ENCODE measurements around the gene DDX3X. TPM values are rescaled to one million over a fixed set of nuclear protein-coding genes. Genes with fewer than 3 reads are reported as not detected.

The DDX3X gene
- total RNA-seq, 1 experiment from 2014 or later, result 228 TPM

GRCh38 chrX:41288641-41289040, 45.3 kb upstream of the DDX3X start (continued):
- TF ChIP-seq, protein P1, sequence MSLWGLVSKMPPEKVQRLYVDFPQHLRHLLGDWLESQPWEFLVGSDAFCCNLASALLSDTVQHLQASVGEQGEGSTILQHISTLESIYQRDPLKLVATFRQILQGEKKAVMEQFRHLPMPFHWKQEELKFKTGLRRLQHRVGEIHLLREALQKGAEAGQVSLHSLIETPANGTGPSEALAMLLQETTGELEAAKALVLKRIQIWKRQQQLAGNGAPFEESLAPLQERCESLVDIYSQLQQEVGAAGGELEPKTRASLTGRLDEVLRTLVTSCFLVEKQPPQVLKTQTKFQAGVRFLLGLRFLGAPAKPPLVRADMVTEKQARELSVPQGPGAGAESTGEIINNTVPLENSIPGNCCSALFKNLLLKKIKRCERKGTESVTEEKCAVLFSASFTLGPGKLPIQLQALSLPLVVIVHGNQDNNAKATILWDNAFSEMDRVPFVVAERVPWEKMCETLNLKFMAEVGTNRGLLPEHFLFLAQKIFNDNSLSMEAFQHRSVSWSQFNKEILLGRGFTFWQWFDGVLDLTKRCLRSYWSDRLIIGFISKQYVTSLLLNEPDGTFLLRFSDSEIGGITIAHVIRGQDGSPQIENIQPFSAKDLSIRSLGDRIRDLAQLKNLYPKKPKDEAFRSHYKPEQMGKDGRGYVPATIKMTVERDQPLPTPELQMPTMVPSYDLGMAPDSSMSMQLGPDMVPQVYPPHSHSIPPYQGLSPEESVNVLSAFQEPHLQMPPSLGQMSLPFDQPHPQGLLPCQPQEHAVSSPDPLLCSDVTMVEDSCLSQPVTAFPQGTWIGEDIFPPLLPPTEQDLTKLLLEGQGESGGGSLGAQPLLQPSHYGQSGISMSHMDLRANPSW (CRISPR knock-in tag; conservative IDR thresholded peaks at IDR 0.05; ENCODE audit: low read depth), result no peak
- no peak for TF ChIP-seq AR (CRISPR knock-in tag; IDR thresholded peaks at IDR 0.05)

DNA sequence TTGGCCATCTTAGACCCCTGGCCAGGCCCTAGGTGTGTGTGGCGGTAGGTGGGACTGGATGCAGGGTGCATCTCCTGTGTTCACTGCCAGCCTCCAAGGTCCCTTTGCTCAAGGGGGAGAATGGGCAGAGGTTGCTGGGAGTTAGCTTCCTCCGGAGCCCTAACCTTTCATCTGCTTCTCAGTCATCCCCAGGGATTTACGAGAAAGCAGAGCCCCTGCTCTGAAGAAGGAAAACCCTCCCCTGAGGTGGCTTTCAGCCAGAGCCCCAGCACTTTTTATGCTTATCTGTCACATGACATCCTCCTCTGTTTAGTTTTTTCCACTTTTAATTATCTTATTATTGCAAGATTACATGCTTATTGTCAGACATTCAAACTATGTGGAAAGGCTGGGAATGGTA, 44.9 kb upstream of the DDX3X start:
- no peak for ATAC-seq
- POLR2A ChIA-PET, result no interaction called here
- Mint-ChIP-seq H3K27me3 (ENCODE audit: low read depth) (no peaks in the 10 kb centered on the region), H3K4me3 (no peak overlapping the region), H3K27ac (no peak overlapping the region), H3K9me3 (0 out of 2 replicates have a peak, but pooled peaks cover 4% of the 10 kb centered on the region), H3K36me3 (no peaks in the 10 kb centered on the region), H3K4me1 (peaks cover 18% of the 10 kb centered on the region)
- DNase-seq (ENCODE audit: low spot score), result no peak
- CTCF ChIA-PET, result no interaction called here
- TF ChIP-seq, protein P2, sequence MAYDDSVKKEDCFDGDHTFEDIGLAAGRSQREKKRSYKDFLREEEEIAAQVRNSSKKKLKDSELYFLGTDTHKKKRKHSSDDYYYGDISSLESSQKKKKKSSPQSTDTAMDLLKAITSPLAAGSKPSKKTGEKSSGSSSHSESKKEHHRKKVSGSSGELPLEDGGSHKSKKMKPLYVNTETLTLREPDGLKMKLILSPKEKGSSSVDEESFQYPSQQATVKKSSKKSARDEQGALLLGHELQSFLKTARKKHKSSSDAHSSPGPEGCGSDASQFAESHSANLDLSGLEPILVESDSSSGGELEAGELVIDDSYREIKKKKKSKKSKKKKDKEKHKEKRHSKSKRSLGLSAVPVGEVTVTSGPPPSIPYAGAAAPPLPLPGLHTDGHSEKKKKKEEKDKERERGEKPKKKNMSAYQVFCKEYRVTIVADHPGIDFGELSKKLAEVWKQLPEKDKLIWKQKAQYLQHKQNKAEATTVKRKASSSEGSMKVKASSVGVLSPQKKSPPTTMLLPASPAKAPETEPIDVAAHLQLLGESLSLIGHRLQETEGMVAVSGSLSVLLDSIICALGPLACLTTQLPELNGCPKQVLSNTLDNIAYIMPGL (CRISPR knock-in tag; IDR thresholded peaks at IDR 0.05), result no peak
- TF ChIP-seq, protein P1 (CRISPR knock-in tag; conservative IDR thresholded peaks at IDR 0.05; ENCODE audit: low read depth), result no peak
- TF ChIP-seq TP53 (CRISPR knock-in tag; IDR thresholded peaks at IDR 0.05), result no peak
- TF ChIP-seq ZNF317 (CRISPR knock-in tag; IDR thresholded peaks at IDR 0.05; ENCODE audit: borderline replicate concordance, low read depth), result no peak
- TF ChIP-seq, protein P3, sequence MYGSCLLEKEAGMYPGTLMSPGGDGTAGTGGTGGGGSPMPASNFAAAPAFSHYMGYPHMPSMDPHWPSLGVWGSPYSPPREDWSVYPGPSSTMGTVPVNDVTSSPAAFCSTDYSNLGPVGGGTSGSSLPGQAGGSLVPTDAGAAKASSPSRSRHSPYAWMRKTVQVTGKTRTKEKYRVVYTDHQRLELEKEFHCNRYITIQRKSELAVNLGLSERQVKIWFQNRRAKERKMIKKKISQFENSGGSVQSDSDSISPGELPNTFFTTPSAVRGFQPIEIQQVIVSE (CRISPR knock-in tag; IDR thresholded peaks at IDR 0.05; ENCODE audit: borderline replicate concordance), result no peak
- no peak for TF ChIP-seq USF1 (CRISPR knock-in tag; IDR thresholded peaks at IDR 0.05)
- no peak for TF ChIP-seq SMAD3 (CRISPR knock-in tag; IDR thresholded peaks at IDR 0.05; ENCODE audit: borderline replicate concordance)
- no peak for TF ChIP-seq TCF7 (CRISPR knock-in tag; IDR thresholded peaks at IDR 0.05; ENCODE audit: low read depth)
- TF ChIP-seq PRRX2 (CRISPR knock-in tag; IDR thresholded peaks at IDR 0.05), result no peak
- no peak for TF ChIP-seq E2F5 (CRISPR knock-in tag; IDR thresholded peaks at IDR 0.05)
- no peak for TF ChIP-seq ARID4B (CRISPR knock-in tag; IDR thresholded peaks at IDR 0.05; ENCODE audit: borderline replicate concordance)
- TF ChIP-seq, protein P4, sequence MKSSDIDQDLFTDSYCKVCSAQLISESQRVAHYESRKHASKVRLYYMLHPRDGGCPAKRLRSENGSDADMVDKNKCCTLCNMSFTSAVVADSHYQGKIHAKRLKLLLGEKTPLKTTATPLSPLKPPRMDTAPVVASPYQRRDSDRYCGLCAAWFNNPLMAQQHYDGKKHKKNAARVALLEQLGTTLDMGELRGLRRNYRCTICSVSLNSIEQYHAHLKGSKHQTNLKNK (CRISPR knock-in tag; IDR thresholded peaks at IDR 0.05), result no peak
- TF ChIP-seq, protein P5, sequence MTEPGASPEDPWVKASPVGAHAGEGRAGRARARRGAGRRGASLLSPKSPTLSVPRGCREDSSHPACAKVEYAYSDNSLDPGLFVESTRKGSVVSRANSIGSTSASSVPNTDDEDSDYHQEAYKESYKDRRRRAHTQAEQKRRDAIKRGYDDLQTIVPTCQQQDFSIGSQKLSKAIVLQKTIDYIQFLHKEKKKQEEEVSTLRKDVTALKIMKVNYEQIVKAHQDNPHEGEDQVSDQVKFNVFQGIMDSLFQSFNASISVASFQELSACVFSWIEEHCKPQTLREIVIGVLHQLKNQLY (CRISPR knock-in tag; IDR thresholded peaks at IDR 0.05), result no peak
